Measurements from ENCODE around the gene AHSG. TPM values are rescaled to one million over a fixed set of nuclear protein-coding genes. Genes with fewer than 3 reads are reported as not detected.

Gene AHSG
- total and polyA plus RNA-seq, 2 donors (not counting 3 experiments of a cell fraction or from before 2014, with no cell fraction given): not detected

GRCh38 chr3:186592682-186593081 is 20.2 kb upstream of the AHSG start:
- Histone ChIP-seq H3K4me1 (ENCODE audit: control insufficient read depth, extremely low read depth, insufficient read depth, low read length) (no peaks in the 10 kb centered on the region), H3K4me2 (ENCODE audit: insufficient read depth, low read length) (no peak overlapping the region), H4K20me1 (replicated peaks; ENCODE audit: control insufficient read depth, extremely low read depth, insufficient read depth, low read length) (no peaks in the 10 kb centered on the region), H3K36me3 (ENCODE audit: control insufficient read depth in 2 of 2, extremely low read depth in 1 of 2, insufficient read depth in 2 of 2, low read length in 2 of 2) (no peaks in the 10 kb centered on the region), H2AFZ (ENCODE audit: low read depth, low read length) (no peak overlapping the region), H3K79me2 (ENCODE audit: control insufficient read depth, insufficient read depth, low read length) (no peaks in the 10 kb centered on the region), H3K27ac (ENCODE audit: insufficient read depth, low read depth, low read length) (no peak overlapping the region), H3K27me3 (ENCODE audit: control insufficient read depth in 2 of 2, insufficient read depth in 2 of 2, low read length in 2 of 2) (no peaks in the 10 kb centered on the region), H3K9ac (replicated peaks; ENCODE audit: extremely low read depth, insufficient read depth, low read length) (no peak overlapping the region), H3K9me1 (replicated peaks; ENCODE audit: control insufficient read depth, extremely low read depth, insufficient read depth, low read length) (no peaks in the 10 kb centered on the region), H3K4me3 (replicated peaks in 1 of 3; ENCODE audit: insufficient read depth in 1 of 3, low read depth in 1 of 3, low read length in 3 of 3) (no peak overlapping the region), H3K9me3 (replicated peaks; ENCODE audit: control insufficient read depth, insufficient read depth, low read length) (no peaks in the 10 kb centered on the region)
- no TSS peak for BruUV-seq (replicated peaks)
- TF ChIP-seq GATA2 (IDR thresholded peaks at IDR 0.05; ENCODE audit: insufficient read depth, insufficient read length, low read depth, low read length) (no peak), MAX (IDR thresholded peaks at IDR 0.05; ENCODE audit: insufficient read depth, insufficient read length) (no peak), EZH2 (IDR thresholded peaks at IDR 0.05; ENCODE audit: borderline replicate concordance, low read depth, low read length, severe bottlenecking) (no peak)
- DNase-seq (ENCODE audit: low read depth, low spot score) (no peak), FAIRE-seq (no peak)
- intact Hi-C loops (cut with micrococcal nuclease): no loop called here
- ChIA-PET POLR2A (no interaction called here), CTCF (interaction anchor here (0.7 to 1.8 kb wide), 3 partner anchors 16 to 25 kb away, joined by 3 to 9 read pairs (median 4); no protein-coding TSS in a partner anchor)
- dilution Hi-C loops (cut with MboI; ENCODE audit: extremely low pct_ligation_motif_present, low sequenced_read_pairs): no loop called here

- FAIRE-seq: no peak
- TF ChIP-seq GATA2 (IDR thresholded peaks at IDR 0.05; ENCODE audit: insufficient read depth, insufficient read length, low read depth, low read length) (no peak), MAX (IDR thresholded peaks at IDR 0.05; ENCODE audit: insufficient read depth, insufficient read length) (no peak), EZH2 (IDR thresholded peaks at IDR 0.05; ENCODE audit: borderline replicate concordance, low read depth, low read length, severe bottlenecking) (no peak), POLR2A (IDR thresholded peaks at IDR 0.05; ENCODE audit: low read depth, low read length) (no peak), JUN (IDR thresholded peaks at IDR 0.05; ENCODE audit: borderline replicate concordance, insufficient read depth, insufficient read length, low read depth) (no peak), MYC (IDR thresholded peaks at IDR 0.05; ENCODE audit: low read depth, low read length) (no peak), FOS (IDR thresholded peaks at IDR 0.05; ENCODE audit: borderline replicate concordance, insufficient read depth, low read length) (no peak), CTCF (IDR thresholded peaks at IDR 0.05; ENCODE audit: extremely low read depth in 1 of 2, insufficient read depth in 1 of 2, low read depth in 1 of 2, low read length in 2 of 2) (no peak), POLR2AphosphoS5 (IDR thresholded peaks at IDR 0.05; ENCODE audit: insufficient read depth, low read depth, low read length) (no peak)
- no peaks in the 10 kb centered on the region for H3K36me3 ChIP-seq (ENCODE audit: control insufficient read depth in 2 of 2, extremely low read depth in 1 of 2, insufficient read depth in 2 of 2, low read length in 2 of 2)
- H3K27me3 ChIP-seq (ENCODE audit: control insufficient read depth in 2 of 2, insufficient read depth in 2 of 2, low read length in 2 of 2): no peaks in the 10 kb centered on the region
- H3K79me2 ChIP-seq (ENCODE audit: control insufficient read depth, insufficient read depth, low read length): no peaks in the 10 kb centered on the region
- no TSS peak for BruUV-seq (replicated peaks)
- H2AFZ ChIP-seq (ENCODE audit: low read depth, low read length): no peak overlapping the region
- H3K4me2 ChIP-seq (ENCODE audit: insufficient read depth, low read length): no peak overlapping the region
- dilution Hi-C loops (cut with MboI; ENCODE audit: extremely low pct_ligation_motif_present, low sequenced_read_pairs): no loop called here
- POLR2A ChIA-PET: no interaction called here
- H3K9me1 ChIP-seq (replicated peaks; ENCODE audit: control insufficient read depth, extremely low read depth, insufficient read depth, low read length): no peaks in the 10 kb centered on the region
- CTCF ChIA-PET: interaction anchor here (1.2 to 1.5 kb wide), 2 partner anchors 20 to 22 kb away, joined by 3 to 4 read pairs; no protein-coding TSS in a partner anchor
- no peak for DNase-seq (ENCODE audit: low read depth, low spot score)
- H3K4me3 ChIP-seq (replicated peaks in 1 of 3; ENCODE audit: insufficient read depth in 1 of 3, low read depth in 1 of 3, low read length in 3 of 3): no peak overlapping the region
- H4K20me1 ChIP-seq (replicated peaks; ENCODE audit: control insufficient read depth, extremely low read depth, insufficient read depth, low read length): no peaks in the 10 kb centered on the region
- H3K27ac ChIP-seq (ENCODE audit: insufficient read depth, low read depth, low read length): no peak overlapping the region
- H3K4me1 ChIP-seq (ENCODE audit: control insufficient read depth, extremely low read depth, insufficient read depth, low read length): no peaks in the 10 kb centered on the region
- H3K9me3 ChIP-seq (replicated peaks; ENCODE audit: control insufficient read depth, insufficient read depth, low read length): no peaks in the 10 kb centered on the region
- intact Hi-C loops (cut with micrococcal nuclease): no loop called here
- H3K9ac ChIP-seq (replicated peaks; ENCODE audit: extremely low read depth, insufficient read depth, low read length): no peak overlapping the region
These were observed 19.0 kb upstream of the AHSG start for GRCh38 chr3:186593862-186594261.
